OCI-LY3 (cell line): ENCODE measurements around the gene CIAO2B.

Source experiments
- H2AFZ ChIP-seq: fragments of 200-600, 300-600 bp; shearing (Covaris generic); 2 replicates; pipeline ENCODE4 v1.6.0; 2014; ENCODE audit warnings: antibody characterized with exemption, low read depth, low read length
- H3K27ac ChIP-seq: fragments of 200-600, 300-600 bp; sonication (generic); 2 replicates; pipeline ENCODE4 v1.5.1; 2014; ENCODE audit warnings: mild to moderate bottlenecking, low read length, moderate library complexity, mixed read lengths
- H3K27me3 ChIP-seq: fragments of 200-600, 300-600 bp; sonication (generic); 2 replicates; pipeline ENCODE4 v1.6.1; 2014; ENCODE audit warnings: low read depth, low read length, mixed read lengths
- H3K36me3 ChIP-seq: fragments of 200-600, 300-600 bp; sonication (generic); replicated peaks from 2 replicates; pipeline ENCODE3; 2014; ENCODE audit warnings: low read depth, low read length, mixed read lengths
- H3K4me1 ChIP-seq: fragments of 300-600, 200-600 bp; sonication (generic); 2 replicates; pipeline ENCODE4 v1.6.1; 2014; ENCODE audit warnings: low read length, mixed read lengths
- H3K4me2 ChIP-seq: fragments of 200-600, 300-600 bp; sonication (generic); 2 replicates; pipeline ENCODE4 v1.6.1; 2014; ENCODE audit warnings: low read length, mixed read lengths
- H3K4me3 ChIP-seq: fragments of 300-600, 200-600 bp; sonication (generic); 2 replicates; pipeline ENCODE4 v1.5.1; 2014; ENCODE audit warnings: antibody characterized with exemption, mild to moderate bottlenecking, low read length, moderate library complexity
- H3K79me2 ChIP-seq: fragments of 300-600, 200-600 bp; shearing (Covaris generic); 2 replicates; pipeline ENCODE4 v1.6.1; 2014; ENCODE audit warnings: mild to moderate bottlenecking, low read length, mixed read lengths
- H3K9ac ChIP-seq: fragments of 300-600, 200-600 bp; shearing (Covaris generic); 2 replicates; pipeline ENCODE4 v1.6.0; 2014; ENCODE audit warnings: mild to moderate bottlenecking, low read length, moderate library complexity
- H3K9me3 ChIP-seq: fragments of 200-600, 300-600 bp; shearing (Covaris generic); 2 replicates; pipeline ENCODE4 v1.6.1; 2014; ENCODE audit warnings: low read length, mixed read lengths; ENCODE audit not compliant: insufficient read depth
- H4K20me1 ChIP-seq: fragments of 200-600, 300-600 bp; sonication (generic); 2 replicates; pipeline ENCODE4 v1.6.1; 2016; ENCODE audit warnings: low read length, mixed read lengths; ENCODE audit not compliant: insufficient read depth
- EZH2phosphoT487 ChIP-seq: fragments of 200-600 bp; shearing (Covaris generic); IDR thresholded peaks from 2 replicates; pipeline ENCODE4 v1.6.1; 2018; ENCODE audit warnings: antibody characterized with exemption, mixed run types, low read depth
- TF ChIP-seq, protein P1 (sequence below): fragments of 200-600, 300-600 bp; sonication (generic); IDR thresholded peaks from 2 replicates; pipeline ENCODE4 v1.5.1; 2014; ENCODE audit warnings: antibody characterized with exemption, low read length, low read depth

Gene CIAO2B

GRCh38 chr16:66885491-66885890, 48.7 kb downstream of the CIAO2B start:
- Histone ChIP-seq H3K79me2 (peaks cover 21% of the 10 kb centered on the region), H2AFZ (no peak overlapping the region), H4K20me1 (0 out of 2 replicates have a peak, but pooled peaks cover 7% of the 10 kb centered on the region), H3K4me2 (no peak overlapping the region), H3K36me3 (peaks cover 36% of the 10 kb centered on the region), H3K4me3 (no peak overlapping the region), H3K27ac (no peak overlapping the region), H3K27me3 (no peaks in the 10 kb centered on the region), H3K9ac (no peak overlapping the region), H3K4me1 (peaks cover 5% of the 10 kb centered on the region), H3K9me3 (no peaks in the 10 kb centered on the region)
- TF ChIP-seq, protein P1, sequence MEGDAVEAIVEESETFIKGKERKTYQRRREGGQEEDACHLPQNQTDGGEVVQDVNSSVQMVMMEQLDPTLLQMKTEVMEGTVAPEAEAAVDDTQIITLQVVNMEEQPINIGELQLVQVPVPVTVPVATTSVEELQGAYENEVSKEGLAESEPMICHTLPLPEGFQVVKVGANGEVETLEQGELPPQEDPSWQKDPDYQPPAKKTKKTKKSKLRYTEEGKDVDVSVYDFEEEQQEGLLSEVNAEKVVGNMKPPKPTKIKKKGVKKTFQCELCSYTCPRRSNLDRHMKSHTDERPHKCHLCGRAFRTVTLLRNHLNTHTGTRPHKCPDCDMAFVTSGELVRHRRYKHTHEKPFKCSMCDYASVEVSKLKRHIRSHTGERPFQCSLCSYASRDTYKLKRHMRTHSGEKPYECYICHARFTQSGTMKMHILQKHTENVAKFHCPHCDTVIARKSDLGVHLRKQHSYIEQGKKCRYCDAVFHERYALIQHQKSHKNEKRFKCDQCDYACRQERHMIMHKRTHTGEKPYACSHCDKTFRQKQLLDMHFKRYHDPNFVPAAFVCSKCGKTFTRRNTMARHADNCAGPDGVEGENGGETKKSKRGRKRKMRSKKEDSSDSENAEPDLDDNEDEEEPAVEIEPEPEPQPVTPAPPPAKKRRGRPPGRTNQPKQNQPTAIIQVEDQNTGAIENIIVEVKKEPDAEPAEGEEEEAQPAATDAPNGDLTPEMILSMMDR = no peak
- no peak for TF ChIP-seq EZH2phosphoT487

DNA sequence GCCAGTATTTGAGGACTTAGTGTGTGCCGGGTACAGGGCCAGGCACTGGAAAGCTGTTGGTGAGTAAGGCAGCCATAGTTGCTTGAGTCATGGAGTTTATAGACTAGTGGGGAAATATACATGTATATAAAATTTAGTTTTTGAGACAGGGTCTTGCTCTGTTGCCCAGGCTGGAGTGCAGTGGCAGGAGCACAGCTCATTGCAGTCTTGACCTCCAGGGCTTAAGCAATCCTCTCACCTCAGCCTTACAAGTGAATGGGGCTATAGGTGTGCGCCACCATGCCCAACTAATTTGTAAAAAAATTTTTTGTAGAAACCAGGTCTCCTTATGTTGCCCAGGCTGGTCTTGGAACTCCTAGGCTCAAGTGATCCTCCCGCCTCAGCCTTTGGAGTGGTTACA, 51.5 kb downstream of the CIAO2B start:
- peaks cover 21% of the 10 kb centered on the region for H3K79me2 ChIP-seq
- no peak overlapping the region for H3K4me2 ChIP-seq

More for the DNA sequence above, 51.5 kb downstream of the CIAO2B start:
- H3K9ac ChIP-seq = no peak overlapping the region
- TF ChIP-seq EZH2phosphoT487 = no peak
- TF ChIP-seq, protein P1 = no peak
- no peak overlapping the region for H2AFZ ChIP-seq
- H4K20me1 ChIP-seq = 0 out of 2 replicates have a peak, but pooled peaks cover 7% of the 10 kb centered on the region
- peaks cover 29% of the 10 kb centered on the region for H3K36me3 ChIP-seq
- H3K27ac ChIP-seq = no peak overlapping the region
- H3K27me3 ChIP-seq = no peaks in the 10 kb centered on the region
- peaks cover 18% of the 10 kb centered on the region for H3K4me1 ChIP-seq
- H3K4me3 ChIP-seq = no peak overlapping the region
- no peaks in the 10 kb centered on the region for H3K9me3 ChIP-seq
